ENCODE results near the gene NCDN. TPM values are rescaled to one million over a fixed set of nuclear protein-coding genes. Genes with fewer than 3 reads are reported as not detected.

Gene NCDN
- polyA plus RNA-seq, 1 donor (not counting 4 experiments of a cell fraction or from before 2014, with no cell fraction given) = 10.5 TPM

DNA sequence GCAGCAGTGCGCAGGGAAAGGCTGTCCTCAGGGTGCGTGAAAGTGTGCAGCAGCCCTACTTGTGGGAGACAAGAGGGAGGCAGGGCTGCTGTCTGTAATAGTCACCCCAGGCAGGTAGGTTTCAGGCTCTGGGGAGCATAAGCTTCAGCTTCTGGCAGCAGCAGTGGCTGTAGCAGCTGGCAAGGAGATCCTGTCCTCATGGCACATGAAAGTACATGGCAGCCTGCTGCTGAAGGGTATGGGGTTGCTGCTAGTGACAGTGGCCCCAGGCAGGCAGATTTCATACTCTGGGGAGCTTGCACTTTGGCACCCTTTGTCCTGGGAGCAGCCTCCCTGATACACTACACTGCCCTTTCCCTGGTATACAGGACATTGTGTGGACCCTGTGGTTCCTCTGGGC is 26.7 kb upstream of the NCDN start:
- FAIRE-seq = no peak
- H3K4me2 ChIP-seq (ENCODE audit: control insufficient read depth, extremely low read depth, insufficient read depth, low read depth, low read length) = no peak overlapping the region
- dilution Hi-C loops (cut with MboI; ENCODE audit: extremely low pct_ligation_motif_present, low sequenced_read_pairs) = no loop called here

DNA sequence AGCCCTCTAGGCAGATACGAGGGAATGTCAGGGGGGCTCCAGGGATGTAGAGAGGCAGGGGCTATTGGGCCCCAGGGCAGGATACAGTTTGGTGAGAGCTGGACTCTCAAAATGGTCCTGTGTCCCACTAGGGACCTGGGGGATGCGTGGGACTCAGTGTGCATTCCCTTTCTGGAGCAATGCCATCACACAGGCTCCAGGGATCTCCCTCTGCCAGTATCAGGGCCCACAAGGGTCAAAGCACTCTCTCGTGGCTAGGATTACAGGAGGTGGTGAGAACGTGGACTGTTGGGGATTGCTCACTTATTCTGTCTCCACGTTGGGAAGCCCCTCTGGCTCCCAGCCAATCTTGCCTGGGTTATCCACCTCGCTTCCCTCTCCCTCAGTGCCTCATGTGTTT is 26.2 kb upstream of the NCDN start:
- H3K27me3 ChIP-seq (ENCODE audit: control insufficient read depth, extremely low read depth, insufficient read depth, low read length) = no peaks in the 10 kb centered on the region
- no peak overlapping the region for H3K4me3 ChIP-seq (ENCODE audit: control insufficient read depth in 2 of 3, extremely low read depth in 1 of 3, insufficient read depth in 2 of 3, low read depth in 1 of 3, low read length in 3 of 3)
- no peaks in the 10 kb centered on the region for H4K20me1 ChIP-seq (ENCODE audit: control insufficient read depth, extremely low read depth, insufficient read depth, low read length)
- FAIRE-seq = no peak
- H2AFZ ChIP-seq (ENCODE audit: control insufficient read depth, low read length) = no peak overlapping the region
- H3K27ac ChIP-seq (ENCODE audit: control insufficient read depth, insufficient read depth, low read length) = no peak overlapping the region
- no peaks in the 10 kb centered on the region for H3K9me3 ChIP-seq (ENCODE audit: control insufficient read depth, low read depth, low read length)
- peaks cover 0 to 3% of the 10 kb centered on the region in 2 experiments for H3K36me3 ChIP-seq (ENCODE audit: control insufficient read depth in 2 of 2, extremely low read depth in 1 of 2, insufficient read depth in 2 of 2, low read length in 2 of 2)
- DNase-seq (ENCODE audit: low read depth, low spot score) = no peak
- H3K9ac ChIP-seq (ENCODE audit: control insufficient read depth, extremely low read depth, insufficient read depth, low read length) = no peak overlapping the region
- no peak overlapping the region for H3K4me2 ChIP-seq (ENCODE audit: control insufficient read depth, extremely low read depth, insufficient read depth, low read depth, low read length)
- no peak for TF ChIP-seq EZH2 (IDR thresholded peaks at IDR 0.05; ENCODE audit: low read length)
- TF ChIP-seq, protein P1, sequence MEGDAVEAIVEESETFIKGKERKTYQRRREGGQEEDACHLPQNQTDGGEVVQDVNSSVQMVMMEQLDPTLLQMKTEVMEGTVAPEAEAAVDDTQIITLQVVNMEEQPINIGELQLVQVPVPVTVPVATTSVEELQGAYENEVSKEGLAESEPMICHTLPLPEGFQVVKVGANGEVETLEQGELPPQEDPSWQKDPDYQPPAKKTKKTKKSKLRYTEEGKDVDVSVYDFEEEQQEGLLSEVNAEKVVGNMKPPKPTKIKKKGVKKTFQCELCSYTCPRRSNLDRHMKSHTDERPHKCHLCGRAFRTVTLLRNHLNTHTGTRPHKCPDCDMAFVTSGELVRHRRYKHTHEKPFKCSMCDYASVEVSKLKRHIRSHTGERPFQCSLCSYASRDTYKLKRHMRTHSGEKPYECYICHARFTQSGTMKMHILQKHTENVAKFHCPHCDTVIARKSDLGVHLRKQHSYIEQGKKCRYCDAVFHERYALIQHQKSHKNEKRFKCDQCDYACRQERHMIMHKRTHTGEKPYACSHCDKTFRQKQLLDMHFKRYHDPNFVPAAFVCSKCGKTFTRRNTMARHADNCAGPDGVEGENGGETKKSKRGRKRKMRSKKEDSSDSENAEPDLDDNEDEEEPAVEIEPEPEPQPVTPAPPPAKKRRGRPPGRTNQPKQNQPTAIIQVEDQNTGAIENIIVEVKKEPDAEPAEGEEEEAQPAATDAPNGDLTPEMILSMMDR (optimal IDR thresholded peaks at IDR 0.05 in 1 of 3, IDR thresholded peaks at IDR 0.05 in 1 of 3, conservative IDR thresholded peaks at IDR 0.05 in 1 of 3; ENCODE audit: extremely low read depth in 1 of 3, insufficient read depth in 2 of 3, low read length in 3 of 3) = no peak
- no peaks in the 10 kb centered on the region for H3K79me2 ChIP-seq (ENCODE audit: control insufficient read depth, insufficient read depth, low read length)
- H3K4me1 ChIP-seq (ENCODE audit: control insufficient read depth, extremely low read depth, insufficient read depth, low read length) = no peaks in the 10 kb centered on the region
- H3K9me1 ChIP-seq (ENCODE audit: control insufficient read depth, extremely low read depth, insufficient read depth, low read length) = no peaks in the 10 kb centered on the region
- dilution Hi-C loops (cut with MboI; ENCODE audit: extremely low pct_ligation_motif_present, low sequenced_read_pairs) = no loop called here

More for the DNA sequence above, 26.7 kb upstream of the NCDN start:
- TF ChIP-seq, protein P1 (optimal IDR thresholded peaks at IDR 0.05 in 1 of 3, IDR thresholded peaks at IDR 0.05 in 1 of 3, conservative IDR thresholded peaks at IDR 0.05 in 1 of 3; ENCODE audit: extremely low read depth in 1 of 3, insufficient read depth in 2 of 3, low read length in 3 of 3) = no peak
- no peak for TF ChIP-seq EZH2 (IDR thresholded peaks at IDR 0.05; ENCODE audit: low read length)
- Histone ChIP-seq H3K4me3 (ENCODE audit: control insufficient read depth in 2 of 3, extremely low read depth in 1 of 3, insufficient read depth in 2 of 3, low read depth in 1 of 3, low read length in 3 of 3) (no peak overlapping the region), H3K9me3 (ENCODE audit: control insufficient read depth, low read depth, low read length) (no peaks in the 10 kb centered on the region), H4K20me1 (ENCODE audit: control insufficient read depth, extremely low read depth, insufficient read depth, low read length) (no peaks in the 10 kb centered on the region), H3K79me2 (ENCODE audit: control insufficient read depth, insufficient read depth, low read length) (no peaks in the 10 kb centered on the region), H3K36me3 (ENCODE audit: control insufficient read depth in 2 of 2, extremely low read depth in 1 of 2, insufficient read depth in 2 of 2, low read length in 2 of 2) (peaks cover 0 to 3% of the 10 kb centered on the region in 2 experiments), H3K4me1 (ENCODE audit: control insufficient read depth, extremely low read depth, insufficient read depth, low read length) (no peaks in the 10 kb centered on the region), H2AFZ (ENCODE audit: control insufficient read depth, low read length) (no peak overlapping the region), H3K9ac (ENCODE audit: control insufficient read depth, extremely low read depth, insufficient read depth, low read length) (no peak overlapping the region), H3K9me1 (ENCODE audit: control insufficient read depth, extremely low read depth, insufficient read depth, low read length) (no peaks in the 10 kb centered on the region), H3K27ac (ENCODE audit: control insufficient read depth, insufficient read depth, low read length) (no peak overlapping the region), H3K27me3 (ENCODE audit: control insufficient read depth, extremely low read depth, insufficient read depth, low read length) (no peaks in the 10 kb centered on the region)
- no peak for DNase-seq (ENCODE audit: low read depth, low spot score)

Data from keratinocyte (primary cell).